DMS114 treated with DMSO at 0.1 percent for 48 hours (cell line): ENCODE data around the gene ATP6V1F.

Source experiments
- DNase-seq: peaks from one replicate; lab custom pipeline; 2025; ENCODE audit not compliant: unreplicated experiment; lab: John Stamatoyannopoulos, UW

Gene ATP6V1F

DNA sequence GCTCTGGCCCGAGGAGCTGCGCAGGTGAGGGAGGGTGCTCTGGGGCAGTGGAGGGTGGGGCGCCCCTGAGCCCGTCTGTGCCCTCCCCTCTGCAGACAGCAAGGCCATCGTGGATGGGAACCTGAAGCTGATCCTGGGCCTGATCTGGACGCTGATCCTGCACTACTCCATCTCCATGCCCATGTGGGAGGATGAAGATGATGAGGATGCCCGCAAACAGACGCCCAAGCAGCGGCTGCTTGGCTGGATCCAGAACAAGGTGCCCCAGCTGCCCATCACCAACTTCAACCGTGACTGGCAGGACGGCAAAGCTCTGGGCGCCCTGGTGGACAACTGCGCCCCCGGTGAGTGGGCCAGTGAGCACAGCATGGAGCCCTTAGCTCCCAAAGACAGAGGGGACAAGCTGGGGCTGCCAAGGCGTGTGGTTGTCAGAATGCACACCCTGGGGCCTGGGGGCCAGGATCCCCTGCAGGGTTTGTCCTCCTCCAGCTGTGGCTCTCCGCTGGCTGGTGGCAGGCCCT is 27.4 kb upstream of the ATP6V1F start:
- no peak for DNase-seq

DNA sequence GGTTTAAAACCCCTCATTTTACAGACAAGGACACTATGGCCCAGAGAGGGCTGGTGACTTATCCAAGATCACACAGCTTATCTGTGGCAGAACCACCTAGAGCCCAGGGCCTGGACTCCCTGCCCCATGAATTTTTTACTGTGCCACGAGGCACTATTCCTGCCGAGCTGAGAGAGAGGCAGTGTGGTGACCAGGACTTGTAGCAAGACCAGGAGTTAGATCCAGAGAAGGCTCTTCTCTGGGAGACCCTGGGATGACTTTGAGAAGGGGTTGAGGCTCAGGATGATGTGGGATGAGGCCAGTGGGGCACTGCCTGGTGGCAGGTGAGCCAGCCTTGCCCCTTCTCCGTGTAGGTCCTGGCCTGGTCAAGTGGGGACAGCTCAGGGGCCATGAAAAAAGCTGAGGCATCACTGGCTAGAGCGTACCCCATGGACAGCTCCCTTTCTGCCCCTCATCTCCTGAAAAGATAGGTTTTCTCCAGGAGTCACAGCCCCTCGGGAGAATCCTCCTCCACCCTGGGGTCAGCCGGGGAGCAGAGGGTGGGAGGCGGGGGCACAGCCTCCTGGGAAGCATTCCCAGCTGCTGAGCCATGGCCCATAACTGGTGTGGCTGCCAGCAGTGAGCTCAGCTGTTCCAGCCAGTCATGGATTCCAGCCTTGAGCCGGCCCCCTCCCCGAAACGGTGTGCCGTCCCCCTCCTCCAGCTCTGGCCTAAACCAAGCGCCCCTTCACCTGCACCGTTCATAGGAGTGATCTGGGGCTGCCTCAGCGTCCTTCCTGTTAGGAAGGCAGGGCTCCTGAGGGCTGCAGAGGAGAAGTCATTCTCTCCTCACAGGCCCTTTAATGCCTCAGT is 26.6 kb upstream of the ATP6V1F start:
- no peak for DNase-seq

DNA sequence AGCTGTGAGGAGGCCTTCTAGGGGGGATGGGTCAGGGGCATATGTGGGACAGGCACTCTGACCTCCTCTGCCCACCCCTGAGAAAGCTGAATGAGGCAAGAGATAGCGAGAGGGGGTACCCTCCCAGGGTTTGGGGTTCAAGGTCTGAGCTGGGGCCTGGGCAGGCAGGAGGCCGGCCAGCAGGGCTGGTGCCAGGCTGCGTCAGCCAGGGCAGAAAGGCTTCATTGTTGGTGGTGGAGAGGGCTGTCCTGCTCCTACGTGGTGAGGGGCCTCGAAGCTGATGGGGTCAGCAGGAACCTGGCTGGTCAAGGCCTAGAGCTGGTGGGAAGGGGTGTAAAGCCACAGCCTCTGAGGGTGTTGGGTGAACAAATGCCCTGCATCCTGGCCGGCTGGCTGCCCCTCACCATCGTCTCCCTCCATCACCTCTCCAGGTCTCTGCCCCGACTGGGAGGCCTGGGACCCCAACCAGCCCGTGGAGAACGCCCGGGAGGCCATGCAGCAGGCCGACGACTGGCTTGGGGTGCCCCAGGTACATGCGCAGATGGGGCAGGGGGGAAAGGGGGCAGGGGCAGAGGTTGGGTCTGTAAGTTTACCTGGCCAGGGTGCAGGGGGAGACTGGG is 25.8 kb upstream of the ATP6V1F start:
- DNase-seq, result no peak

DNA sequence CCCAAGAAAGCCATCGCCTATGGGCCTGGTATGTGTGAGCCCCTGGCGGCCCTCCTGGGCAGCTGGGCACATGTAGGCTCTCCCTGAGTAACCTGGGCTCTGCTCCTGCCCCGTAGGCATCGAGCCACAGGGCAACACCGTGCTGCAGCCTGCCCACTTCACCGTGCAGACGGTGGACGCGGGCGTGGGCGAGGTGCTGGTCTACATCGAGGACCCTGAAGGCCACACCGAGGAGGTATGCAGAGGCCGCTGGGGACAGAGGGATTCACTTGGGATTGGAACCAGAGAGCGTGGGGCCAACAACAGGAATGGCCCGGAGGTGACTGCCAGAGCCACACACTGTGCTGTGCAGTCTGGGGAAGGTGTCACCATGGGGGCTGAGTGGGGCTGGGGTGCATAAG is 25.1 kb upstream of the ATP6V1F start:
- no peak for DNase-seq

DNA sequence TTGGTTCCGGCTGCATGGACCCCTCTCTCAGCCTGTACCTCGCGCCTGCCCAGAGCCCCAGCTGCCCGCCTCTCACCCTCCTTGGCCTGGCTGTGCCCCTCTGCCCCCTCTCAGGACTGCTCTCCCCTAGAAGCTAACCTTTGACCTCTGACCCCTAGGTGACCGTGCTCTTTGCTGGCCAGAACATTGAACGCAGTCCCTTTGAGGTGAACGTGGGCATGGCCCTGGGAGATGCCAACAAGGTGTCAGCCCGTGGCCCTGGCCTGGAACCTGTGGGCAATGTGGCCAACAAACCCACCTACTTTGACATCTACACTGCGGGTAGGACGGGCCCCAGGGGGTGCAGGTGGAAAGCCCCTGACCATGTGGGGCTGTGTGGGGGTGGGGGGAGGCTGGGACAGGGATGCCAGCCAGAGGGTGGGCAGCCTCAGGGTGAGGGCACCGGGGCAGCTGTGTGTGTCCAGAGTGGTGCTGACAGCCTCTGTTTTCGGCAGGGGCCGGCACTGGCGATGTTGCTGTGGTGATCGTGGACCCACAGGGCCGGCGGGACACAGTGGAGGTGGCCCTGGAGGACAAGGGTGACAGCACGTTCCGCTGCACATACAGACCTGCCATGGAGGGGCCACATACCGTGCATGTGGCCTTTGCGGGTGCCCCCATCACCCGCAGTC is 24.4 kb upstream of the ATP6V1F start:
- no peak for DNase-seq

DNA sequence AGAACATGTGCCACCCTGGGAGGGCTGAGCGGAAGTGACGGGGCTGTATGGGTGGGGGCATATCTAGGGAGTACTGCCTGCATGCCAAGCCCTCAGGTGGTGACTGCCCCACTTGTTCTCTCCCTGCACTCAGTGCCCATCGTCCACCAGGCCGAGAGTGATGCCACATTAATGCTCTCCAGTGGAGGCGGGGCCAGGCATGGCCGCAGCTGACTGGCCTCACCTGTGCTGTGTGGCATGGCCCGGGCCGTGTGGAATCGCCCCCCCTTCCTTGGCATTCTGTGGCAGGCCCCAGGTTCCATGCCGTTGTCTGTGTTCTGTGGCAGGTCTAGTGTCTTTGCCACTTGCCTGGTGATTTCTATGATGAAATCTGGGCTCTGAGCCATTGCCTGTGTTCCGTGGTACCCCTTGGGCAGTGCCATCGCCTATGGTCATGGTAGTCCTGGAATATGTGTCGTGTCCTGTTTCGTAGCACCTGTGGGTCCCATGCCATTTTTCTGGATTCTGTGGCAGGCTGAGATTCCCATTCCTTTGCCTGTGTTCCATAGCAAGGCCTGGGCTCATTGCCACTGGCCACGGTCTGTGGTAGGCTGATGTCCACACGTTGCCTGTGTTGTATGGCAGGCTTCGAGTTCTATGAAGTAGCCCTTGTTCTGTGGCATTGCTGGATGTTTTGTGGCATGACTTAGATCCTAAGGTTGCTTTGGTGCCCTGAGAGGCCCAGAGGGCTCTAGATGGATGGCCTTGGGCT is 23.5 kb upstream of the ATP6V1F start:
- DNase-seq, result no peak

DNA sequence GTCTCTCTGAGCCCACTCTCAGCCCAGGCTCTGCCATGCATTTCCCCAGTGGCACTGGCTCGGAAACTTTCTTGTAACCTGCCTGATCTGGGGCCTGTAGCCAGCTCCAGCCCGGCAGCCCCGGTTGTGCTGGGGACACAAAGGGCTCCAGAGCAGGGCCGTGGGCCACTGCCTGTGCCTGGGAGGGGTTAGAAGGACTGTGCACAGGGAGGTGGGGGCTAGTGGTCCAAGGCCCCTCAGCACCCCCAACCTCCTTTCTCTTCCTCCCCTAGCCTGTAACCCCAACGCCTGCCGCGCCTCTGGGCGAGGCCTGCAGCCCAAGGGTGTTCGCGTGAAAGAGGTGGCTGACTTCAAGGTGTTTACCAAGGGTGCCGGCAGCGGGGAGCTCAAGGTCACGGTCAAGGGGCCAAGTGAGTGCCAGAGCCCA is 22.9 kb upstream of the ATP6V1F start:
- DNase-seq, result no peak

DNA sequence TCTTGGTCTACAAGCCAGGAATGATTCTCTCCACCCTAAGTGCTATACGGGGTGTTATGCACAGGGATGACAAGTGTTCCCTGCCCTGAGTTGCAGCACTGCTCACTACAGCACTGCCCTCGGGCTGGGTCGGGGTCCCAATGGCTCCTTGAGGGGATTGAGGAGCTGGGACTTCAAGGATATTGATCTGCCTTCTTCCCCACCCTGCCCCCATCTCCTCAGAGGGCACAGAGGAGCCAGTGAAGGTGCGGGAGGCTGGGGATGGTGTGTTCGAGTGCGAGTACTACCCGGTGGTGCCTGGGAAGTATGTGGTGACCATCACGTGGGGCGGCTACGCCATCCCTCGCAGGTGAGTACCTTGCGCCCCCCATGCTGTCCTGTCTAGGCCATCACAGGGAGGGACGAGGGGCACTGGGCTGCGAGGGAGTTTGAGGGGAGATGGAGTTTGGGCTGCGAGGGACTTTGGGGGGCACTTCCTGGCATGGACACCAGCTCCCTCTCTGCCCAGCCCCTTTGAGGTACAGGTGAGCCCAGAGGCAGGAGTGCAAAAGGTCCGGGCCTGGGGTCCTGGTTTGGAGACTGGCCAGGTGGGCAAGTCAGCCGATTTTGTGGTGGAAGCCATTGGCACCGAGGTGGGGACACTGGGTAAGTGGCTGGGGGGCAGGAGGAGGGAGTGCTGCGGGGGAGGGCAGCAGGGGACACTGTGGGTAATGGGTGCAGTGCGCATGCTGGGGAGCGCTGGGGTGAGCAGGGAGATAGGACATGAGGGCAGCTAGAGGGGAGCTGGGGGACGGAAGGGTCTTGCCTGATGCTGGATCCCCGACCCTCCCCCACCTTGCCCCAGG is 22.1 kb upstream of the ATP6V1F start:
- DNase-seq, result no peak

DNA sequence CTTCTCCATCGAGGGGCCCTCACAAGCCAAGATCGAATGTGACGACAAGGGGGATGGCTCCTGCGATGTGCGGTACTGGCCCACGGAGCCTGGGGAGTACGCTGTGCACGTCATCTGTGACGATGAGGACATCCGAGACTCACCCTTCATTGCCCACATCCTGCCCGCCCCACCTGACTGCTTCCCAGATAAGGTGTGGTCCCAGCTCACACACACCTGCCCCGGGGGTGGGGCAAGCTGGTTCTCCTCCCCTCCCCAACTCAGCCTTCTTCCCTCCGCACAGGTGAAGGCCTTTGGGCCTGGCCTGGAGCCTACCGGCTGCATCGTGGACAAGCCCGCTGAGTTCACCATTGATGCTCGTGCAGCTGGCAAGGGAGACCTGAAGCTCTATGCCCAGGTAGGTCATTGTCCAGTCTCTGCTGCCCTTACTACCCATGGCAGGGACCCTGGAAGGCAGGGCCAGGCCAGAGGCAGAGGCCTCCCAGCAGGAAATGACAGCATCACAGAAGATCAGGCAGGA is 21.4 kb upstream of the ATP6V1F start:
- DNase-seq, result no peak

DNA sequence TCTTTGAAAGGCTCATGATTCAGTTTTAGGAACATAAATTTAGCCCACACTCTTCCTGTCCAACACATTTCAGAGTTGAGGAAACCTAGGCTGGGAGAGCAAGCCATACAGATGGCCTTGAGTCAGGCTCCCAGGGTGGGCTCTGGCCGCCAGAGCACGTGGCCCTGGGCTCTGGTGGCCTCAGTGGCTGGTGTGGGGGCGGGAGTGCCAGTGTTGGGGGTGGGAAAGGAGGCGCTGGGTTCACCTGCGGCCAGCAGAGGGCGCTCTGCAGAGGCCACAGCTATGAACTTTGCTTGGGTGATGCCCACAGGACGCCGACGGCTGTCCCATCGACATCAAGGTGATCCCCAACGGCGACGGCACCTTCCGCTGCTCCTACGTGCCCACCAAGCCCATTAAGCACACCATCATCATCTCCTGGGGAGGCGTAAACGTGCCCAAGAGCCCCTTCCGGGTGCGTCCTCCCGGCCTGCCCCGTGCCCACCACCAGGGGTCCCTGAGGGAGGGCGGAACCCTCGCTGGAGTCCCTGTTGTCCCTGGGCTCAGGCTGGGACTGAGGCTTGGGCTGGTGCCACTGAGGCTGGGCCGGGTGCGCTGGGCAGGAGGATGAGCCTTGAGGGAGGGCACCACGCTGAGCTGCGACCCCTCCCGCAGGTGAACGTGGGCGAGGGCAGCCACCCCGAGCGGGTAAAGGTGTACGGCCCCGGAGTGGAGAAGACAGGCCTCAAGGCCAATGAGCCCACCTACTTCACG is 20.6 kb upstream of the ATP6V1F start:
- no peak for DNase-seq

DNA sequence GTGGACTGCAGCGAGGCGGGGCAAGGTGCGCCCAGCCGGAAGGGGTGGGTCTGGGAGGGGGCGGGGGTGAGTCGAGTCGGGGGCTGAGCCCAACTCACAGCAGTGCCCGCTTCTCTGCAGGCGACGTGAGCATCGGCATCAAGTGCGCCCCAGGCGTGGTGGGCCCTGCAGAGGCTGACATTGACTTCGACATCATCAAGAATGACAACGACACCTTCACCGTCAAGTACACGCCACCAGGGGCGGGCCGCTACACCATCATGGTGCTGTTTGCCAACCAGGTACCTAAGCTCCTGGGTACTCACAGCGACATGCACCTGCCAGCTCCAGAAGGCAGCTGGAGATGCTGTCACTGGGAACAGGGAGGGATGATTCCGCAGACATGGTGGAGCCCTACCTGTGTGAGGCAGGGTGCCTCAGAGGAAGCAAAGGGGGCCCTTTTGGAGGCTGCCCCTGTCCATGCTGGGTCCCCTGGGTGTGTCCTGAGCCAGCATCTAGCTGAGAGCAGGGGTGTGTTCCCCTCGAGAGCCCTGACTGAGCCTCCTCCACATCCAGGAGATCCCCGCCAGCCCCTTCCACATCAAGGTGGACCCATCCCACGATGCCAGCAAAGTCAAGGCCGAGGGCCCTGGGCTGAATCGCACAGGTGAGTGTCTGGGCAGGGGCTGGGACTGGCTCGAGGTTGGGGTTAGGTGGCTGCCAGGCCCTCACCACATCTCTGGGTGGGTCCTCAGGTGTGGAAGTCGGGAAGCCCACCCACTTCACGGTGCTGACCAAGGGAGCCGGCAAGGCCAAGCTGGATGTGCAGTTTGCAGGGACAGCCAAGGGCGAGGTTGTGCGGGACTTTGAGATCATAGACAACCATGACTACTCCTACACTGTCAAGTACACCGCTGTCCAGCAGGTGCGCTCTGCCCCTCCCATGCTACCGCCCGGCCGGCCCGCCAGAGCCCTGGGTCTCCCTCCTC is 19.7 kb upstream of the ATP6V1F start:
- DNase-seq, result no peak

DNA sequence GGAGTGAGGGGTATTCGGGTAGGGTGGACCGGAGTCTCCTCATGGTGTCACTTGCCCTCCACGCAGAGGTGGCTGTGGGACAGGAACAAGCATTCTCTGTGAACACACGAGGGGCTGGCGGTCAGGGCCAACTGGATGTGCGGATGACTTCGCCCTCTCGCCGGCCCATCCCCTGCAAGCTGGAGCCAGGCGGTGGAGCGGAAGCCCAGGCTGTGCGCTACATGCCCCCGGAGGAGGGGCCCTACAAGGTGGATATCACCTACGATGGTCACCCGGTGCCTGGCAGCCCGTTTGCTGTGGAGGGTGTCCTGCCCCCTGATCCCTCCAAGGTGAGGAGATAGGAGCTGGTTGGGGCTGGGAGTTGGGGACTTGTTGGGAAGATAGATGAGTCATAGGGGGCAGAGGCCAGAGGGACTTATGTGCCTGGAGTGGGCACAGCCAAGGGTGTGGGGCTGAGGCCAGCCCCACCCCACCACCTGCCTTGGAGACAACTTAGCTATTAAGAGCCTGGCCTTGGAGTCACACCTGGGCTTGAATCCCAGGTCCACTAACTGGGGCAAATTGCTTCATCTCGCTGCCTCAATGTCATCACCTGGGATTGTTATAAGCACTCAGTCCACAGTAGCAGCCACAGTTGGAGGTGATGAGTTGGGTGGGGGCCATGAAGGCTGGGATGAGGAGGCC is 18.6 kb upstream of the ATP6V1F start:
- DNase-seq, result no peak

DNA sequence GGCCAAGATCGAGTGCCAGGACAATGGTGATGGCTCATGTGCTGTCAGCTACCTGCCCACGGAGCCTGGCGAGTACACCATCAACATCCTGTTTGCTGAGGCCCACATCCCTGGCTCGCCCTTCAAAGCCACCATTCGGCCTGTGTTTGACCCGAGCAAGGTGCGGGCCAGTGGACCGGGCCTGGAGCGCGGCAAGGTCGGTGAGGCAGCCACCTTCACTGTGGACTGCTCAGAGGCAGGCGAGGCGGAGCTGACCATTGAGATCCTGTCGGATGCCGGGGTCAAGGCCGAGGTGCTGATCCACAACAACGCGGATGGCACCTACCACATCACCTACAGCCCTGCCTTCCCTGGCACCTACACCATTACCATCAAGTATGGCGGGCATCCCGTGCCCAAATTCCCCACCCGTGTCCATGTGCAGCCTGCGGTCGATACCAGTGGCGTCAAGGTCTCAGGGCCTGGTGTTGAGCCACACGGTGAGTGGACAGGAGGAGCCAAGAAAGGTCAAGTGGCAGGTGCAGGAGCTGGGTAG is 17.8 kb upstream of the ATP6V1F start:
- DNase-seq, result no peak

DNA sequence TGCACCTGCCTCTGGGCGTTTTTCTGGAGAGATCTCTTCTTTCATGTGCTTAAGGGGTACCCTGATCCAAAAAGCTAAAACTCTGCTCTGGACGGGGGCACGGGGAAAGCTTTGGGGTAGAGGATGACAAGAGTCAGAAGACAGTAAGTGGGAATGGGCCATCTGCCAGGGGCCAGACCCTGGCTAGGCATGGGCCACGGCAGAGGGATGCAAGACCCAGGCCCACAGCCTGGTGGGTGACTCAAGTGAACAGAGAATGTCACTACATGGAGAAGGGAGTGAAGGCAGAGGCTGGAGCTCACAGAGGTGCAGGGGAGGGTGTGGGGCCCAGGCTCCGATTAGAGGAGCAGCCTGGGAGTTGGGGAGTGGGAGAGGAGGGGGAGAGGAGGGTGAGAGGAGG is 17.2 kb upstream of the ATP6V1F start:
- DNase-seq, result no peak

DNA sequence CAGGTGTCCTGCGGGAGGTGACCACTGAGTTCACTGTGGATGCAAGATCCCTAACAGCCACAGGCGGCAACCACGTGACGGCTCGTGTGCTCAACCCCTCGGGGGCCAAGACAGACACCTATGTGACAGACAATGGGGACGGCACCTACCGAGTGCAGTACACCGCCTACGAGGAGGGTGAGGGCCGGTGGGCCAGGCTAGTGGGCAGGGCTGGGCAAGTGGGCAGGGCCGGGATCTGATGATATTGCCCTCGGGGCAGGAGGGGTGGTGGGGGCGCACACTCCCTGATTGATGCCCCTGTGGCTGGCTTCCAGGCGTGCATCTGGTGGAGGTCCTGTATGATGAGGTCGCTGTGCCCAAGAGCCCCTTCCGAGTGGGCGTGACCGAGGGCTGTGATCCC is 16.7 kb upstream of the ATP6V1F start:
- no peak for DNase-seq

DNA sequence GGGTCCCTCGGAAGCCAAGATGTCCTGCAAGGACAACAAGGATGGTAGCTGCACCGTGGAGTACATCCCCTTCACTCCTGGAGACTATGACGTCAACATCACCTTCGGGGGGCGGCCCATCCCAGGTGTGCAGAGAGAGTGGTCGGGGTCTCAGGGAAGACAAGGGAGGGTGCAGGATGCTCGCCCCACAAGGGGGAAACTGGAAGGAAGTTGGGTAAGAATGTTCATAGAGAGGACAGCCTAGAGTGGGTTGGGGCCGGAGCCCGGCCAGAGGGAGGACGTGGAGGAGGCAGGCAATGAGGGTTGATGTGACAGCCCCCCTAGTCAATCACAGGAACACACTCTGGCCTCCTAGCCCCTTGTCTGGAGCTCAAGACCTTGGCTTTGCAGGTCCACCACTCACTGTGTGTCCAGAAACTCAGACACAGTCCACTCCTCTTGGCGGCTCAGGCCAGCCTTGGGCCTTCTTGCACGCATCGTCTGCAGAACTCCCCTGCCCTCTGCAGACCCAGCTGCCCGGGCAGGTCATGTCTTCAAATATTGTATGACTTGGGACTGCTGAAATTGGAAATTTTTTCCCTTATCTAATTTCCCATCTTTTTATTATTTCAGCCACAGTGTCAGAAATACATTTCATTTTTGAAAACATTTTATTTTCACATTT is 15.7 kb upstream of the ATP6V1F start:
- DNase-seq, result no peak

DNA sequence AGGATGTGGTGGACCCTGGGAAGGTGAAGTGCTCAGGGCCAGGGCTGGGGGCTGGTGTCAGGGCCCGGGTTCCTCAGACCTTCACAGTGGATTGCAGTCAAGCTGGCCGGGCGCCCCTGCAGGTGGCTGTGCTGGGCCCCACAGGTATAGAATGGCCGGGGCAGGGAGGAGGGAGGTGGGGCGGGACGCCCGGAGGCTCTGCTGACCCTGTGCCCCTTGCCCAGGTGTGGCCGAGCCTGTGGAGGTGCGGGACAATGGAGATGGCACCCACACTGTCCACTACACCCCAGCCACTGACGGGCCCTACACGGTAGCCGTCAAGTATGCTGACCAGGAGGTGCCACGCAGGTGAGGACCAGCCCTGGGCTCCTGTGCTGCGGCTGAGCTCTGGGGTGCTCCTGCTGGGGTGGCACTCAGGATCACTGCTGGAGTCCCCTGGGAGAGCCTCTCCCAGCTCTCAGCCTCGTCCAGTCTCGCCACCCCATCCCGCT is 14.9 kb upstream of the ATP6V1F start:
- no peak for DNase-seq
